ENCODE measurements around the gene SPHK1.

The SPHK1 gene

DNA sequence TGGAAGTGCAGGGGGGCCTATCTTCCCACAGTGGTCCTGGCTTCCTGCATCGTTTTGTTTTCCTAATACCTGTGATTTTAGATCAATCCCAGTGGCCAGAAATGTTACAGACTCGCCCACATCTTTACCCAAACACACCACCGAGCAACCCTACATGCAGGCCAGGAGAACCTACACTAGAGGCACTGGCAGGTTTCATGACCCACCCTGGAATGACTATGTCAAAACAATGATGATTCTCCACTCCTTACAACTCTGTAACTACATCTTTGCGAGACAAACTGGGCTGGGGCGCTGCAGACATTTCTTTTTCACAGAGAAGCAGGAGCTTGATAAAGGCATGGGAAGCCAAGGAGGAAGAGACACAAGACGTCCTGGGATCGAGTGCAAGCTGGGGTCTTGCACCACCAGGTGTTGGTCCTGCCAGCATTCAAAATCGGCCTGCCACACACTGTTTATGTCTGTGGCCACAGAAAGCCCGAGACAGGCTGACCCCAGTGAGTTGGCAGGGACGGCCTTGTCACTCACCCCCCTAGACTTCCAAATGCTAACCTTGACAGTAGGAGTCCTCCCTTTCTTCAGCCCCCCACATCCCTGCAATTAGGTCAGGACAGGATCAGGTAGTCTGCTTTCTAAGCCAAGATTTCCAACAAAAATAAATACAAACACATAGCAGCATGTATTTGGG lies 36.1 kb downstream of the SPHK1 start:
- no peak for DNase-seq (ENCODE audit: low spot score)
- TF ChIP-seq, protein P1, sequence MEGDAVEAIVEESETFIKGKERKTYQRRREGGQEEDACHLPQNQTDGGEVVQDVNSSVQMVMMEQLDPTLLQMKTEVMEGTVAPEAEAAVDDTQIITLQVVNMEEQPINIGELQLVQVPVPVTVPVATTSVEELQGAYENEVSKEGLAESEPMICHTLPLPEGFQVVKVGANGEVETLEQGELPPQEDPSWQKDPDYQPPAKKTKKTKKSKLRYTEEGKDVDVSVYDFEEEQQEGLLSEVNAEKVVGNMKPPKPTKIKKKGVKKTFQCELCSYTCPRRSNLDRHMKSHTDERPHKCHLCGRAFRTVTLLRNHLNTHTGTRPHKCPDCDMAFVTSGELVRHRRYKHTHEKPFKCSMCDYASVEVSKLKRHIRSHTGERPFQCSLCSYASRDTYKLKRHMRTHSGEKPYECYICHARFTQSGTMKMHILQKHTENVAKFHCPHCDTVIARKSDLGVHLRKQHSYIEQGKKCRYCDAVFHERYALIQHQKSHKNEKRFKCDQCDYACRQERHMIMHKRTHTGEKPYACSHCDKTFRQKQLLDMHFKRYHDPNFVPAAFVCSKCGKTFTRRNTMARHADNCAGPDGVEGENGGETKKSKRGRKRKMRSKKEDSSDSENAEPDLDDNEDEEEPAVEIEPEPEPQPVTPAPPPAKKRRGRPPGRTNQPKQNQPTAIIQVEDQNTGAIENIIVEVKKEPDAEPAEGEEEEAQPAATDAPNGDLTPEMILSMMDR (IDR thresholded peaks at IDR 0.05; ENCODE audit: extremely low read depth, missing control alignments), result no peak

- no peak for DNase-seq (ENCODE audit: low spot score)
- TF ChIP-seq, protein P1 (IDR thresholded peaks at IDR 0.05; ENCODE audit: extremely low read depth, missing control alignments), result no peak
Measured at GRCh38 chr17:76421044-76421407, 36.6 kb downstream of the SPHK1 start.

GRCh38 chr17:76422406-76422805 lies 38.0 kb downstream of the SPHK1 start:
- no peak for DNase-seq (ENCODE audit: low spot score)
- TF ChIP-seq, protein P1 (IDR thresholded peaks at IDR 0.05; ENCODE audit: extremely low read depth, missing control alignments), result no peak

GRCh38 chr17:76422860-76423259 lies 38.5 kb downstream of the SPHK1 start:
- TF ChIP-seq, protein P1 (IDR thresholded peaks at IDR 0.05; ENCODE audit: extremely low read depth, missing control alignments), result no peak
- no peak for DNase-seq (ENCODE audit: low spot score)

- TF ChIP-seq, protein P1 (IDR thresholded peaks at IDR 0.05; ENCODE audit: extremely low read depth, missing control alignments), result no peak
- DNase-seq (ENCODE audit: low spot score), result no peak
Measured at GRCh38 chr17:76426853-76427252, 42.4 kb downstream of the SPHK1 start.

DNA sequence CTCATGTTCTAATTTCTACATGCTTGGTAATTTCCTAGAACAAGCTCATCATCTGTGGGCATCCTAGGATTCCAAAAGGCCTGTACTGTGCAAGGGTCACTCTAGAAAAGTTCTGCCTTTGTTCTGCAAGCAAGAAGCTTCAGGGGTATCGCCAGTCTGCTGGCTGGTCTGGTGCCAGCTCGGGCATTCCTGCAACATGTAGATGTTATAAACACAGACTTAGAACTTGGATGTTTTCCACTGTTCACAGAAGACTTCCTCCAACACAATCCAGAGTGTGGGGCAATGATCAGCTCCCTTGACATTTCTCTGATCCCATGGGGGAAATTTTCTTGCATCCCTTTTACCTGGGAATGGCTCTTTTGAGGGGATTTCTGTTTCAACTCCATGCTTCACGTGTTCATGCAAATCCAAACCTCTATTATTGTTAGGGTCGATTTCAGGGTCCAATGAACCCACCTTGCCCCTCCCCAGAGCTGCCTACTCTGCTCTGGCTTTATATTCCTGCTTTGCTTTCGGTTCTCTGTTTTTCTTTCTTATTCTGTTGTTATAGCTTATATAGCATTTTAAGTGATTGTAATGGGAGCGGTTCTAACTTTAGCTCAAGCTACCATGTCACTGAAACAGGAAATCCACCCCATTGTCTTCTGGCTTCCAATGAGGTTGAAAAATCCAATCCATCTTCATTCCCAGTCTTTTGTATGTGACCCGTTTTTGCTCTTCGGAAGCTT lies 43.3 kb downstream of the SPHK1 start:
- TF ChIP-seq, protein P1 (IDR thresholded peaks at IDR 0.05; ENCODE audit: extremely low read depth, missing control alignments), result no peak
- DNase-seq (ENCODE audit: low spot score), result no peak

- TF ChIP-seq, protein P1 (IDR thresholded peaks at IDR 0.05; ENCODE audit: extremely low read depth, missing control alignments), result no peak
Measured at GRCh38 chr17:76428511-76428910, 44.1 kb downstream of the SPHK1 start.

More at GRCh38 chr17:76428511-76428910, 44.1 kb downstream of the SPHK1 start:
- DNase-seq (ENCODE audit: low spot score), result no peak

Data from GM20000 (cell line).